Activated CD4-positive, CD25-positive, alpha-beta regulatory T cell treated with anti-CD3 and anti-CD28 coated beads, Interleukin-2, amount 50 U/mL, for 72 hours (primary cell): ENCODE data around the gene NEMF.
"Not testable (repeated sequence)": the region's sequence is repeated elsewhere in the genome, so short reads cannot be mapped to it uniquely, and the experiment has no call there.

Experiments
- DNase-seq: peaks from one replicate; pipeline ENCODE4 v3.0.0; 2021

NEMF gene, protein sequence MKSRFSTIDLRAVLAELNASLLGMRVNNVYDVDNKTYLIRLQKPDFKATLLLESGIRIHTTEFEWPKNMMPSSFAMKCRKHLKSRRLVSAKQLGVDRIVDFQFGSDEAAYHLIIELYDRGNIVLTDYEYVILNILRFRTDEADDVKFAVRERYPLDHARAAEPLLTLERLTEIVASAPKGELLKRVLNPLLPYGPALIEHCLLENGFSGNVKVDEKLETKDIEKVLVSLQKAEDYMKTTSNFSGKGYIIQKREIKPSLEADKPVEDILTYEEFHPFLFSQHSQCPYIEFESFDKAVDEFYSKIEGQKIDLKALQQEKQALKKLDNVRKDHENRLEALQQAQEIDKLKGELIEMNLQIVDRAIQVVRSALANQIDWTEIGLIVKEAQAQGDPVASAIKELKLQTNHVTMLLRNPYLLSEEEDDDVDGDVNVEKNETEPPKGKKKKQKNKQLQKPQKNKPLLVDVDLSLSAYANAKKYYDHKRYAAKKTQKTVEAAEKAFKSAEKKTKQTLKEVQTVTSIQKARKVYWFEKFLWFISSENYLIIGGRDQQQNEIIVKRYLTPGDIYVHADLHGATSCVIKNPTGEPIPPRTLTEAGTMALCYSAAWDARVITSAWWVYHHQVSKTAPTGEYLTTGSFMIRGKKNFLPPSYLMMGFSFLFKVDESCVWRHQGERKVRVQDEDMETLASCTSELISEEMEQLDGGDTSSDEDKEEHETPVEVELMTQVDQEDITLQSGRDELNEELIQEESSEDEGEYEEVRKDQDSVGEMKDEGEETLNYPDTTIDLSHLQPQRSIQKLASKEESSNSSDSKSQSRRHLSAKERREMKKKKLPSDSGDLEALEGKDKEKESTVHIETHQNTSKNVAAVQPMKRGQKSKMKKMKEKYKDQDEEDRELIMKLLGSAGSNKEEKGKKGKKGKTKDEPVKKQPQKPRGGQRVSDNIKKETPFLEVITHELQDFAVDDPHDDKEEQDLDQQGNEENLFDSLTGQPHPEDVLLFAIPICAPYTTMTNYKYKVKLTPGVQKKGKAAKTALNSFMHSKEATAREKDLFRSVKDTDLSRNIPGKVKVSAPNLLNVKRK

DNA sequence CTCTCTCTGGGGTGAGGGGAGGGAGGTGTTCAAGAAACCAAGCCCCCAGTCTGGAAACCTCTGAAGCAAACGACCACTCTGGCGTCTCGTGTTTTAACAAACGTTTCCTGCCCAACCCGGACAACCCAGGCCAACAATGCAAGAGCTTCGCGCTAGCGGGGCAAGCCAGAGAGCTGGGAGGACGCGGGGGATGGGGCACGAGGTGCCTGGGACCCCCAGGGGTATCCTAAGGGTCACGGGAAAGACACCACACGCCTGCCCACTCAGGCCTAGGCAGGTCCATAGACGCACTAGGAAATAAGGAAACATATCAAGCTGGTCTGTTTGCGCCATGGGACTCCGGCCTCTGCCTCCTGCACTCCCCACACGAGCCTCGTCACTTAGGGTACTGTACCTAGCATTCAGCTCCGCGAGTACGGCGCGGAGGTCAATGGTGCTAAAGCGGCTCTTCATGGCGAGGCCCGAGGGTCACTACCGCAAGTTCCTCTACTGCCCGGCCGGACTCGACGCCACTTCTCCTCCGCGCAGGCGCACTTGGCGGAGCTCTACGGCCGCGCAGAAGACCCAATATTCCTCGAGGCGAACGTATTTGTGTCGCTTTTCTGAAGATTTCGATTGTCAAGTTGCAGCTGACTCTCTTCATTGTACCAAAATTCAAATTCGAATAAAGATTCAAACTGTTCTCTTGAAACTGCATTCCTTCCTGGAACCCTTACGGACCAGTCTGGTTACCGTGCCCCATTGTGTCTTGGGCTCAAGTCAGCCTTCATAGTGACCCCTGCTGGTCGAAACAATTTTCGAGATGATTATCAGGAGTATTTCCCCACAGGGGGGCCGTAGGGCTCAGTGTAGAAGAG, at the start of gene NEMF:
TSS of gene NEMF (minus strand) at position 488 of the 857 bp plus-strand sequence. CDS start at position 453, 35 bp downstream.
- peak; percentile 82 for DNase-seq

DNA sequence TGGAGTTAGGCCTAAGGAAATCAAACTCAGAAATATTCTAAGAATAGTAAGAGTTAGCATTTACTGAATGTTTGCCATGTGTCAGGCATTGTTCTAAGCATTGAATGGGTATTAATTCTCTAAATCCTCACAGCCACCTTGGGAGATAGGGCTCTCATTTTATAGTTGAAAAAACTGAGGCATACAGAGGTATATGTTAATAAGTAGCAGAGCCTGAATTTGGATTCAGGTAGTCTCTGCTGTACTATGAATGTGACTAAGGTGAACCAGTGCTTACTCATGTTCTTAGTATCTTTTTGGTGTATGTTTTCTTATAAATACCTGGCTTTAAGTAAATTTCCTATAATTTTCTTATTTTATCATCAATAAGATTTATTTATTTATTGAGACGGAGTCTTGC, 48.4 kb upstream of the NEMF start:
- DNase-seq = no peak

DNA sequence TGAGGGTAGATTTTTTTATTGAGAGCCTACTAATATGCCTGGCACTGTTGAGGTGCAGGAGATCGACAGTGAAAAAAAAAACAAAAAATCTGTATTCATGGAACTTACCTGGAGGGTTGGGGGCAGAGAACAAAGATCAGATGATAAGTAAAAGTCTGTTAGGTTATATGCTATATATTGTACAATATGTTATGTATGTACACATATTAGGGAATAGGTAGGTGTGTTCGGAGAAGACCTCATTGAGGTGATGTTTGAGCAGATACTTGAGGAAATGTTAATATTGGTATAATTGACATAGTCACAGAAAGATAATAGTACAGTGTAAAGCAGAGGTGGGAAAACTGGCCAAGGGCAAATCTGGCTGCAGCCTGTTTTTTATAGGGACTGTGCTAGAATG, 45.9 kb upstream of the NEMF start:
- no peak for DNase-seq

DNA sequence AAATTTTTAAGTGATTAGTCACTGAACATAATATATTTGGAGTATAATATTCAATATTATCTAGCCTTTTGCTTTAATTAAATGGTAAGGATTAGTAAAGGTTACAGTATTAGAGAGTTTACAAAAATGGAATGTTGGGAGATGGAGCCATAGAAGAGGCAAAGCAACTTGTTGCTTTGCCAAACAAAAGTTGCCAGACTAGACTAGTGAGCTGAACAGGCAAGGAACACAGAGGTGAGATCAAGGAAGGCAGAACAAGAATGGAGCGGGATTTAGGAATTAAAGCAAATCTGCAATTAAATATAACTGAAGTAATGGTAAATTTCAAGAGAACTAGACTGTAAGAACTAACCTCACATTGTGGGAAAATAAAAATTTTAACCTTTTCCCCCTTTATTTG, 45.4 kb upstream of the NEMF start:
- DNase-seq = no peak

DNA sequence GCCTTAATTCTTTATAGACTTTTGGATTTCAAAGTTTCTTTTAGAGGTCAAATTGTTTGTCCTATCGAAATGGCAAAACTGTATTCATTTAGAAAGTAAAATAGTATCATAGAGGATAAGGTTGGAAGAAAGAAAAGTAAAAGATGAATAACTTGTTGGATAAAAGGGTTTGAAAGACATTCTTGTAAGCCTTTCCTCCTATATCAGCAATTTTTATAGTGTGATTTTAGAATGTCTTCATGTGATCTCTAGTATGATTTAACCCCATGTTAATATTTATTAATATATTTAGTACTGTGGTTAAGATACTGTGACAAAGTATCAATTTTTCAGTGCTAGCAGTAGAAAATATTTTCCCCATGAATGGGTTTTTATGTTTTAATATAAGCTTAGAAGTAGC, 44.8 kb upstream of the NEMF start:
- DNase-seq = no peak

DNA sequence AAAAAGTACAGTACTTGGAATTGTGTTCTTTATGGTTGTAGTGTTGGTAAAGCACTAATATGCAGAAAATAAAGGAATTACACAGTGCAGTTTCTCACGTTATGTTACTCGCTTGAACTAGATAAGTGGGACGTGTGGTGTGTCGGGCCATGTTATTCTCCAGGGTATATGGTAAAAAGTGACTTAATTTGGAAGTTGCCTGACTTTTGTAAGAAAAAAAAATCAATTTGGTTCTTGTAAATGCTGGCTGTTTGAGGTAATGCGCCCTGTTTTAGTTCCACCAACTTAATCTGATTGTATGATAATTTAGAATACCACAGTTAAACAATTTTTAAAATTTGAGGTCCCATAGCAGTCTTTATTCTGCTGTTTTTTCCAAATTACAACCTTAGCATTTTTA, 44.4 kb upstream of the NEMF start:
- no peak for DNase-seq

DNA sequence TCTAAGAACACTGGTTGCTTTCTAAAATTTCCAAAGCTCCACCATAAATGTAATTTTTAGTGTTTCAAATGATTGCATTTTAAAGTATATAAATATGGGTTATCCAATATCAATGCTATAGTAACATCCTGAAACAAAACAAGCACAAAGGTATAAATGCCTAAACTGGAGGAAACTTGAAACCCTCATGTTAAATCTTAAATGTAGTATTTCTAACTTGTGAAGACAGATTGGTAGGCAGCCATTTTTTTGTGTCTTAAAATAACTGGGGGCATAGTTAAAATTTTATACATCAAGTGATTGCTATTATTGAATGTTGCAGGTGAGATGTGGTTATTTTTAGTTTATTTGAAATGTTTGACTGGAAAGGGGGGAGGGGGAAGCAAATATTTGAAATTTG, 43.7 kb upstream of the NEMF start:
- DNase-seq = not testable (repeated sequence)

DNA sequence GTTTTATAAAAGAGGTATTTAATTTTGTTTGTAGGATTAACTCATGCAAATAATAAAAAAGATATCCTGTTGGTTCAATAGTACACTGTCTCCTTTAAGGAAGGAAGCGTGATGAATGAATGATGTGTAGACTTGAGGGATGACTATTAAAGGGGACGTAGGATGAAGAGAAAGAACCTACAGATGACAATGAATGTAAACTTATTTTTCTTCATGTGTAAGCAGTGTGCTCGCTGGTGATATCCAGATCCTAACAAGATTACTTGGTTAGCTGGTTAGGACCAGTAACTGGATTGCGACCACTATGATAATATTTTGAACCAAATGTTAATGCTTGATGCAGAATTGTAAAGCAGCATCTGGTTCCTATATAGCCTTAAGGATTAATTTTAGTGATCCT, 42.9 kb upstream of the NEMF start:
- DNase-seq = no peak

DNA sequence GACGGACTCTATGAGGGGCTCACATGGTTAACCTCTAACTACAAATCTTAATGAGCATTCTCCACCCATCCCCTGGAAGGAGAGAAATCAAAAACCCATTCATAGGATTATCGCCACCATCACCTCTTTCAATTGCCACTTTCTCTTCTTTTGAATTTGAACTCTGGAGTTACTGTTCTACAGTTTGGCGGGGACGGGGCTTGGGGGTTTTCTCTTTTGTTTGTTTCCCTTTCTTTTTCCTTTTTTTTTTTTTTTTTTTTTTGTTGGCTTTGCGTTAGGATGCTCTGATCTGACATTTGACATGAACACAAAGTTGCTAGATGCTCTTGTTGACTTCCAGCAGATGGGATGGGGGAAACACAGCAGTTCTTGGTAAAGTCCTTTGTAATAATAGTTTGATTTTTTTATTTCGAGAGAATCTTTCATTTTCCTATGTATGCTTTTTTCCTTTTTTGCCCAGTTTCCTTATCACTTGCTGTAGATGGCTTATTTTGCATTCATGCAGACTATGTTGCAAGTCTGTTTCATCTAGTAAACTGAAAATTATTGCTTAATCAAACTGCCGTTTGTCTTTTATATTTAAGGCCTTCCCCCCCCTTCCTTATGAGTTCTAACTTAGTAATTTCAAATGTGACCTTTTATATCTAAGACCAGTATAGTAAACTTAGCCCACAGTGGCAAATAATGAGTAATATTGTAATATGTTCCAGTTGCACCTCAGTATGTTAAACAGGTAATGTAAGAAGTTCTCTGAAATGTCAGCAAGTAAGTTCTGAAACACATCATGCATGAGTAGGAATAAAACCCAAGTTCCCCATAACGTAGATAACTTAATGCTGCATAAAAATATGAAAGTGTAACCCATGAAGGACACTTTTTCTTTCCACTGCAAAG, 41.9 kb upstream of the NEMF start:
- DNase-seq = not testable (repeated sequence)

DNA sequence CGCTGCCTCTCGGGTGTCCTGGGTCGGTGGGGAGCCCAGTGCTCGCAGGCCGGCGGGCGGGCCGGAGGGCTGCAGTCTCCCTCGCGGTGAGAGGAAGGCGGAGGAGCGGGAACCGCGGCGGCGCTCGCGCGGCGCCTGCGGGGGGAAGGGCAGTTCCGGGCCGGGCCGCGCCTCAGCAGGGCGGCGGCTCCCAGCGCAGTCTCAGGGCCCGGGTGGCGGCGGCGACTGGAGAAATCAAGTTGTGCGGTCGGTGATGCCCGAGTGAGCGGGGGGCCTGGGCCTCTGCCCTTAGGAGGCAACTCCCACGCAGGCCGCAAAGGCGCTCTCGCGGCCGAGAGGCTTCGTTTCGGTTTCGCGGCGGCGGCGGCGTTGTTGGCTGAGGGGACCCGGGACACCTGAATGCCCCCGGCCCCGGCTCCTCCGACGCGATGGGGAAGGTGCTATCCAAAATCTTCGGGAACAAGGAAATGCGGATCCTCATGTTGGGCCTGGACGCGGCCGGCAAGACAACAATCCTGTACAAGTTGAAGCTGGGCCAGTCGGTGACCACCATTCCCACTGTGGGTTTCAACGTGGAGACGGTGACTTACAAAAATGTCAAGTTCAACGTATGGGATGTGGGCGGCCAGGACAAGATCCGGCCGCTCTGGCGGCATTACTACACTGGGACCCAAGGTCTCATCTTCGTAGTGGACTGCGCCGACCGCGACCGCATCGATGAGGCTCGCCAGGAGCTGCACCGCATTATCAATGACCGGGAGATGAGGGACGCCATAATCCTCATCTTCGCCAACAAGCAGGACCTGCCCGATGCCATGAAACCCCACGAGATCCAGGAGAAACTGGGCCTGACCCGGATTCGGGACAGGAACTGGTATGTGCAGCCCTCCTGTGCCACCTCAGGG, 41.0 kb upstream of the NEMF start:
- peak; percentile 88 for DNase-seq

DNA sequence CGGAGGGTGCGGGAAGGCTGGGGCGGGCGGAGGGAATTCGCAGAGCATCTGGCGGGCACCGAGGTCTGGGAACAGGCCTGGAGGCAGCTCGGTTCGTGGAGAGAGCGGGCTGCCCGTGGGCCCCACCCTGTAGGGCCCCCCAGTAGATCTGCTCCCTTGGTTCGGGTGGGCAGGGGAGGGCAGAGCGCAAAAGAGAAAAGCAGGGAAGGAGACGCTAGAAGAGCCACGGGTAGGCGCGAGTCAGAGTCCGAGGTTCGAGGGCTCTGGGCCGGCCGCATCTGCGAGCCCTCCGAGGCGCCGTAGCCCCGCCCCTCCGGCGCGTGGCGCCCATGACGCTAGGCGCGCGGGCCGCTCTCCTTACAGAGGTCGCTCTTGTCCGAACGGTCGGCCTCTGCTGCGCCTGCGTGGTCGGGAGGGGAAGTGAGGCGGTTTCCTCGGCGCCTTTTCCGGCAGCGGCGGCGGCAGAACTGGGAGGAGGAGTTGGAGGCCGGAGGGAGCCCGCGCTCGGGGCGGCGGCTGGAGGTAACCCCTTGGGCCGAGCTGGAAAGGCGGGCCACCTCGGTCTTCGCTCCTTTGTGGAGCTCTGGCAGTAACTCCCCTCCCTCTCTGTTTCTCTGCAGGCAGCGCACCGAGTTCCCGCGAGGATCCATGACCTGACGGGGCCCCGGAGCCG, 40.2 kb upstream of the NEMF start, which contains the start of gene ARF6:
TSS of gene ARF6 (plus strand) at position 447 of the 673 bp plus-strand sequence. CDS start 655 bp downstream, outside the sequence.
- DNase-seq = peak; percentile 98

DNA sequence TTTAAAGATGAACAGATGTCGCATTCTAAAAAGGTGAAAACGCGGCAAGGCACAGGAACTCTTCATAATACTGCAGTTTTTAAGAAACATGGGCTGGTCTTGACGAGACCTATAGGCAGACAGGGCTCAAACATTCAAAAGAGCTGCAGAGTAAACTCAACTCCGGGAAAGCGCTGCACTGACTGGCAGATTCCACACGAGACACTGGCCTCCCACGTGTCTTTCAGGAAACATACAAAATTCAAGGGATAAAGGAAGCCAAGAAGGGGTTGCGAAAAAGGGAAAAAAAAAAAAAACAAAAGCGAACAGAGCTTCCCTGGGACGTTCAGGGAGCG, 39.7 kb upstream of the NEMF start:
- DNase-seq = no peak

DNA sequence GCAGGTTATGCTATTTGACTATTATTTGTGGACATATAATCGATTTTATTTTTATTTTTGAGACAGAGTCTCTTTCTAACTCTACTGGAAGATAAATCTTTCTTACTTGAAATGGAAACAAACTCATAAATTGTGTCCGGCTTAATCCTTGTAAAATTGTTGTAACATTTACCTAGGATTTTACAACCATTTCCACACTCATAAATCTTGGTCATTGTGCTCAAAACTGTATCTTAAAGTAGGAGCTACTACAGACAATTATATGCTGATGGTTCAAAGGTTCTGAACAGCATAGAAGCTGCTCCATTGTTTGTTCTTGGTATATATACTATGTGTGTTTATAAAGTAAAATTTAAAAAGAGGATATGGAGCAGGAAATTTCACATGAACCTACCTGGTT, 35.7 kb upstream of the NEMF start:
- DNase-seq = no peak

DNA sequence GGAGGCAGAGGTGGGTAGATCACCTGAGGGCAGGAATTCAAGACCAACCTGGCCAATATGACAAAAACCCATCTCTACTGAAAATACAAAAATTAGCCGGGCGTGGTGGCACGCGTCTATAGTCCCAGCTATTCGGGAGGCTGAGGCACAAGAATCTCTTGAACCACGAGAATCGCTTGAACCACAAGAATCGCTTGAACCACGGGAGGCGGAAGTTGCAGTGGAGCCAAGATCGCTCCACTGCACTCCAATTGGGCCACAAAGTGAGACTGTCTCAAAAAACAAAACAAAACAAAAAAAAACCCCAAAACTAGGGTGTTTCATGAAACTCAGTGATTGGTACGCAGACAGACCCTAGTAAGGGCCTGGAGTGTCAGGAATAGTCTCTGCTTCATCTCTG, 33.9 kb upstream of the NEMF start:
- no peak for DNase-seq

DNA sequence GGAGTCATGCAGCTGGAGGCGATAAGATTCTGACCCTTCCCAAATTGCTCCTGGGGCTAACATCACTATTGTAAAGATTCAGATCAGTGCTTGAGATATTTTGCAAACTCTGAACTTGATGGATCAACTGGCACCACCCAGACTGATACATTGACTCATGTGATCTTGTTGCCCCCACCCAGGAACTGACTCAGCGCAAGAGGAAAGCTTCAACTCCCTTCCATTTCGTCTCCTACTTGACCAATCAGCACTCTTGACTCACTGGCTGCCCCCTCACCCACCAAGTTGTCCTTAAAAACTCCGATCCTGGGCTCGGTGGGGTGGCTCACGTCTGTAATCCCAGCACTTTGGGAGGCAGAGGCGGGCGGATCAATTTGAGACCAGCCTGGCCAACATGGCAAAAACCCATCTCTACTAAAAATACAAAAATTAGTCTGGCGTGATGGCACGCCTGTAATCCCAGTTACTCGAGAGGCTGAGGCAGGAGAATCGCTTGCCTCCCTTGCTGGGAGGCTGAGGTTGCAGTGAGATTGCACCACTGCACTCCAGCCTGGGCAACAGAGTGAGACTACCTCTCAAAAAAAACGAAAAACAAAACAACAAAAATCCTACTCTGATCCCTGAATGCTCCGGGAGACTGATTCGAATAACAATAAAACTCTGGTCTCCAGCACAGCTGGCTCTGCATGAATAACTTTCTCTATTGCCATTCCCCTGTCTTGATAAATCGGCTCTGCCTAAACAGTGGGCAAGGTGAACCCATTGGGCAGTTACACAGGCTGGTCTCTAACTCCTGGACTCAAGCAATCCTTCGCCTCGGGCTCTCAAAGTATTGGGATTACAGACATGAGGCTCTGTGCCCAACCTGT, 30.5 kb upstream of the NEMF start:
- DNase-seq = no peak

DNA sequence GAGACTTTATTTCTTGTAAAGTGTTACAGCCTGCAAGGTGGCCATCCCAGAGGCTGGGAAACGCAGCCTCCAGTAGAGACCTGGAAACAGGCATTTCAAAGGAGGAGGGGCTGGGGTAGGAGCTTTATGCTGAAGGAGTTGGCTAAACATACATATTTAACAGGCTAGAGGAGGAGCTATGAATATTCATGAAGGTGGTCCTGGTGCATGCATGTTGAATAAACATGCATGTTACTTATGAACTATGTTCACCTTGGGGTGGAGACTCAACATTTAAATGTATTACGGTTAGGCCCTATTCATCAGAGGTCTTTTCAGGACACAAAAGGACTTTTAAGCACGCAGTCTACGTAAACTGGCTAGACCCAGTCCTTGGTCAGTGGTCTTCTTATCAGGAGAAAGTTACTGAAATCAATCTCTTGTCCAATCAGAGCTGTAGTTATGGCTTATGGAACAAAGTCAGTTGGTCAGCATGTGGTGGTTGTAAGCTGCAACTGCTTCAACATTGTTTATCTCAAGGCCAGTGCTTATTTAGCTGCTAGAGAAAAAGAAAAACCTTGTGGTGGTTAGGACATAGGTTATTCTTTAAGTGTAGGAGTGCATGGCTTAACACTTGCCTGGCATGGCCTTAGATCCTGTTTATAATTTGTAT, 28.9 kb upstream of the NEMF start:
- no peak for DNase-seq

DNA sequence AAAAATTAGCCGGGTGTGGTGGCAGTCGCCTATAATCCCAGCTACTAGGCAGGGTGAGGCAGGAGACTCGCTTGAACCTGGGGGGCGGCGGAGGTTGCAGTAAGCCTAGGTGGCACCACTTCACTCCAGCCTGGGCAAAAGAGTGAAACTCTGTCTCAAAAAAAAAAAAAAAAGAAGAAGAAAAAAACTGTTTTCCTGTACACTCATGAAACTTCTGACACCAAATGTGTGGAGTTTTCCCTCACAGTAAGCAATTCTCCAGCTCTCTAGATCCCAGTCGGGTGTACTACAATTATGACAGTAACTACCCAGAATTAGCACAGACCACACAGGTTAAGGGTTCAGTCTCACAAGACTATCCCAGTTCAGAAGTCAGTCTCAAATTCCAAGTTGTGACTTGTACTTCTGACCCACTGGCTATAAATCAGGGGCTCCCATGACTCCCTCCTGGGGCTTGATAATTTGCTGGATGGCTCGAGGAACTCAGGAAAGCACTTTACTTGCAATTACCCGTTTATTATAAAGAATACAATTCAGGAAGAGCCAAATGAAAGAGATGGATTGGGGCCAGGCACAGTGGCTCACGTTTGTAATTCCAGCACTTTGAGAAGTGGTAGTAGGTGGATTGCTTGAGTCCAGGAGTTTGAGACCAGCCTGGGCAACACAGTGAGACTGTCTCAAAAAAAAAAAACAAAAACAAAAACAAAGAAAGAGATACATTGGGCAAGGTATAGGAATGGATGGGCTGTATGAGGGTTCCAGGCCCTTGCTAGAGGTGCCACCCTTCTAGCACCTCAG, 27.9 kb upstream of the NEMF start:
- no peak for DNase-seq
